GM19239 (cell line): Measurements from ENCODE around the gene FXYD6.

Experiments
- DNase-seq: peaks from one replicate; pipeline ENCODE4 v3.0.0; 2011; ENCODE audit warnings: low spot score; ENCODE audit not compliant: insufficient read length
- FAIRE-seq: peaks from 2 replicates; lab custom pipeline; 2011; peaks lifted over from hg19 to GRCh38; lab: Jason Lieb, UNC

Gene FXYD6

DNA sequence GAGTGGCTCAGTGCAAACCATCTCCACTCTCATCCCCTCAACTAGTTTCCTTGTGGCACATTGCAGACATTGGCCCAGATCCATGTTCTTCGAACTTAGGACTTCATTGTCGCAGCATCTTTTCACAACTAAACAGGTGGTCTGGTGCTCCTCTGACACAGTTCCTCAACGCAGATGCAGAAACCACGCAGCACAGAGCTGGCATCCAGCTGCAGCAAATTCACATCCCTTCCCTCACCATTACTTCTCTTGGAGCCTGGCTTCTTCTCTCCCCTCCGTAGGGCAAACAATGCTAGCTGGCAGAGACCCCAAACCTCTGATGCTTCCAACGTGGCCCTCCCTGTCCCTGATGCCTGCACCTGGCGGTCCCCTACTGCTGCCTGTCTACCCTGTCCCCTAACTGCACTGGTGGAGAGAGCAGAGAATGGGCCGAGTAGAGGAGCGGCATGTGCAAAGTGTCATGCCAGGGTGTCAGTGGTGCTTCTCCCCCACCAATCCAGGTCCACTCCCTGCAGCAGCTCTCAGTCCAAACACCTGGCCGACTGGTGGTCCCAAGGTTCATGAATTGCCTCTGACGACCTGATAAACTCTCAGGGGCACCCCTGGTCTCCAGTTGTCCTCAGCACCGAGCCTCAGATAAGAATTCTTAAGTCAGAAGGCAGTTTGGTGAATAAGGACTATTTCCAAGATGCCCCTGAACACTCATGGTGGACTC lies 34.6 kb upstream of the FXYD6 start:
- DNase-seq (no peak), FAIRE-seq (no peak)

DNA sequence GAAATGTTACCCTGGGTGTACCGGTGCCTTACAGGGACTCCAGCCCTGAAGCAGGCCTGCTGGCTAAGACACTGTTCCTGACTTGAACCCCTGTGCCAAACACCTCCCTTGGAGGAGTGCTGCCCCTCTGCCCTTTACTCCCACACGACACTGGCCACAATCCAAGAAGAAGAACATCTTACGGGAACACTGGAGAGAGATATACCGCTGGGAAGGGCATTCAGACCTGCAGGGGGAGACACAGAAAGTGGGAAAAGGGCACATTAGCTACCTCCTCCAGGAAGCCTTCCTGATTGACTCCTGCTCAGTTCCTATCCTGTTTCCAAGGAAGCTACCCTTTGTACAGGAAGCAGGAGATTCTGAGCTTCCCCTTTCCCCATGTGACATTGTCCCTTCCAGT lies 34.1 kb upstream of the FXYD6 start:
- no peak for DNase-seq
- no peak for FAIRE-seq

DNA sequence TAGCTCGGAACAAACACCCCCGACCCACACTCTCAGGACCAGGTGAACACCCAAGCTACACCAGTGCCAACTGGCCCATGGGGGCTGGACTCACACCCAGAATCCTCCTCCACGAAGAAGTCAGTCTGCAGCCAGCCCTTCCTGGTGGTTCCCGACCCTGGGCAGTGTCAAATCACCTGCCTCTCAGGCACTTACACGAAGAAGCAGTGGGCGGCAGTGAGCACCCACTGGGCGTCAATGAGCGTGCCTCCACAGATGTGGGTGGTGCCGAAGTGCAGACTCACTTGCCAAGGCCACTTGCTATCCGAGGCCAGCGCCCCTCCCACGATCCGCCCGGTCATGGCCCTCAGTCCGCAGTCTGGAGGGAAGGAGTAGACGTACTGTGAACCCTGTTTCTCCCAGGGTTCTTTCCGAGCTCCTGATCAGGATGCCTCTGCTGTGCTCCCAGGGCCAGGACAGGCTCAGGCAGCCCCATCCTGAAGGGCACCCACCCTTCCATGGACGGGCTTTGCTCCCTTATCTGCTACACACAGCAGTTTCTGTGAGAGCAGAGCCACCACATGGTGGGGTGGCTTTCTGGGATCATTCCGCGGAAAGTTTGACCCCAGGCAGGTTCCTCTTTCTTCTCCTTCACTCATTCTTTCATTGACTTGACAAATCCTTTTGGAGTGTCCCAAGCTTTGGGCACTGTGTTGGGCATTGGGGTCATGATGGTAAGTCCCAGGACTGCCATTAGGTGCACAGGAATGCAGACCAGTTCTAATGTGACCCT lies 33.3 kb upstream of the FXYD6 start:
- FAIRE-seq (no peak), DNase-seq (no peak)

DNA sequence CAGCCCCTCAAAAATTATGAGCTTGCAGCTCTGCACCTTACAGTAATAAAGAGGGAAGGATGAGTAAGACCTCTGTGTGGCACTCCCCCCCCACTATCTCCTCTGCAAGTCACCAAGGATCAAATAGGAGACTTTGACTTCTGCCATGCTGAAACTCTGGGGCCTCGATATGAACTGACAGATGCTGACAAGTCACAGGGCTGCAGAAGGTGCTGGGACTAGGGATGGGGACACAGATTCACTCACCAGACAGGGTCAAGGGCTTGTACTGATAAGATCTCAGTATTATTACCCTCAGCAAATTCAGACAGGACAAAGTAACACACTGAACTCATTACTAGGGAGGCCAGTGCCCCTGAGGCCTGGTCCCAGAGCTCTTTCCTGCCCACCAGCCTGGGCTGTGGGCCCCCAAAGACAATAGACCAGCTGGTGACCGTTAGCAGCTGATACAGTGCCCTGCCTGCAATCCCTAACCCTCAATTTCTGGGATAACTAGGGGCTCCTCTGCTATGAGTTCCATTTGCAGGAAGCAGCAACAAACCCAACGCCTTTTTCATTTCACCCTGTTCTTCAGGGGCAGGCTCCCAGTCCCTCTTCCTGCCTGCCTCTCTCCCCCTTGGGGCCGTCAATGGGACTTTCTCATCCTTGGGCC lies 32.6 kb upstream of the FXYD6 start:
- FAIRE-seq, result no peak
- DNase-seq, result no peak

DNA sequence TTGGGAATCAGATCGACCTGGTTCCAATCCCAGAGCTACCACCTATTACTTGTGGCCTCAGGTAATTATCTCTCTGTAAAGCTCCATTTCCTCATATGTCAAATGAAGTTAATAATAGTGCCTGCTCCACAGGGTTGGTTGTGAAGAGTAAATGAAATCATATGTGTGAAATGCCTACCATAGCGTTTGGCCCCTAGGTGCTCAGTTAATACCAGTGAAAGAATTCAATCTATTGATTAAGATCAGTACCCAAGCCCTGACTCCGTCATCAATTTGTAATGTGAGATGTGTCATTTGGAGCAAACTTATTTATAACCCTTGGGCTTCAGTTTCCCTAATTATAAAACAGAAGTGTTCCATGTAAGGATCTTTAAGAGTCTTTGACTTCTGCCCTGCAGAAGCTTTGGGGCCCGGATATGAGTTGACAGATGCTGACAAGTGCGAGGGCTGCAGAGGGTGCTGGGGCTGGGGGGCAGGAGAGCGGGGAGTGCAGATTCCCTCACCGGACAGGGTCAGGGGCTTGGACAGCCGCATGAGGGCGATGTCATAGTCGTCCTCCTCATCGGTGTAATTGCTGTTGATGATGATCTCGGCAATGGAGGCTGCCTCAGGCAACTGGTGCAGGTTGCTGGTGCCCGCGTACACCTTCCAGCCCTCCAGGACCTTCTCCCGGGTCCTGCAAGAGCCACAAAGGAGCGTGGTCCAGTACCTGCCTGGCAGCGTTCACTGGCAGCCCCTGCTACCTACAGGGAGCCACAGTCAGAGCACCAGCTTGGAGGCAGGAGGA lies 31.8 kb upstream of the FXYD6 start:
- FAIRE-seq (no peak), DNase-seq (no peak)

DNA sequence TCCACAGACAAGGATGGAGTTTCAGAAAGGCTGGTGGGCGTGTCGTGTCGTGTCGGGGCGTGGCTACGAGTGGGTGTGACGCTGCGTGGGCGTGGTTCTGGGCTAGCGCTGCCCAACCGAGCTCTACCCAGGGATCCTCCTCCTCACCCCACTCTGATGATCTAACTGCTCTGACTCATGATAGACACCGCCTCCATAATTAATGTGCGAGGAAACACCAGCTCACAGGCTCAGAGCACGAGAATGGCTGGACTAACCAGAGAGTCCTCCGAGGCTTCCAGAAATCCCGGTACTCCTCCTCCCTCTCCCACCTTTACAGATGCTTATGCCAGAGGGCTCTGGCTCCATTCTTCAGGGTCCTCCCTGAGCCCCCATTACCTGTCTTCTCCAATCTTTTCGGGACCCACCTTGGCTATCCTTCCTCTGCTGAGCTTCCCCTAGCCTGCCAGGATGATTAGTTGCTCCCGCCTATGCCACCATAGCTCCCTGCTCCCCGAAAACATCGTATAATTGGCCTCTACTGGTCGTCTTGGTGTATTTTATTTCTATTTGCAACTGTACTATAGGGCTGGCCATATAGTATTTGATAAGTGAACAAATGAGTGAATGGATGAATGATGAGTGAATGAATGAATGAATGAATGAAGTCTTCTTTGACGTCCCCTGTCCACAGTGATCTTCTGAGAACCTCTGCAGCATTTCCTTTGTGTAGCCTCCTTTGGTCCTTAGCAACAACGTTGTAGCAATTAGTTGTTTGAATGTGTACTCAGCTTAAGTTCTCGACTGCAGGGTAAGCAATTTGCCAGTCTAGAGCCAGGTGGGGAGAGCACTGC lies 31.0 kb upstream of the FXYD6 start:
- FAIRE-seq, result peak; percentile 35
- DNase-seq, result no peak

GRCh38 chr11:117906710-117907109 lies 30.3 kb upstream of the FXYD6 start:
- FAIRE-seq (no peak), DNase-seq (no peak)

- DNase-seq (no peak), FAIRE-seq (no peak)
These were observed 29.7 kb upstream of the FXYD6 start for GRCh38 chr11:117906126-117906525.

DNA sequence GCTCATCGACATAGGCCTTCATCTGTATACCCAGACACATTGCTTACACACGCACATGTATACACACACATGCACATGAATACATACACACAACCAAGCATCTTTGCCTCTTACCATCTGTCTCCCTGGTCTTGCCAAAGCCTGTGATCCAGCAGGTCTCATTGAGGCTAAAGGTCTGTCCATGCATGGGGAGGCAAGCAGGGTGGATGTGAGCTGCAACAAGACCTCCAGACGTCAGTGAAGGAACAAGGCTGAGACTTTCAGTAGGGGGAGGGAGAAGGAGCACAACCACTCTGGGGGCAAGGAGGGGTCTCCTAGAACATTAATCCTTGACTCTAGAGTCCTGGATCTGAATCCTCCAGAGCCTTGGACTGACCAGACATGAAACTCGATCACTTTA lies 29.1 kb upstream of the FXYD6 start:
- FAIRE-seq (no peak), DNase-seq (no peak)

- no peak for FAIRE-seq
These were observed 27.3 kb upstream of the FXYD6 start for GRCh38 chr11:117903505-117904382.

GRCh38 chr11:117902001-117902845 lies 25.8 kb upstream of the FXYD6 start:
- DNase-seq, result no peak
- no peak for FAIRE-seq

More at GRCh38 chr11:117903505-117904382, 27.3 kb upstream of the FXYD6 start:
- no peak for DNase-seq

DNA sequence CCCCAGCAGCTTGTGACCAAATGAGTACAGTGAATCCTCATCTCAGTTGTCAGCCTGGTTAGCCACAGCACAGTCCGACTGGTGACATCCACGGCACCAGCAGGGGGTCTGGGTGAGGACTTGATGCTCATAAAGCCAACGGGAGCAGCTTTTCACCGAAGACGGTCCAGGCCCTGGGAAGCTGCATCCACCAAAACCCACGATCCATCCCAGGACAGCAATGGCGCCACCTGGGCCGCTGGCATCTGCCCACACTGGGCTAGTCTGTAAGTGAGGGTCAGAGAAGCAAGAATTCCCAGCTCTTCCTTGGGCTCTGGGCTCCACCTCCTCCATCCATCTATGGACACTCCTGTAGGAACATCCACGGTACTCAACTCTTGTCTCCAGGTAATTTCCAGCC lies 25.1 kb upstream of the FXYD6 start:
- FAIRE-seq, result no peak
- DNase-seq, result no peak

- DNase-seq (no peak), FAIRE-seq (no peak)
These were observed 24.4 kb upstream of the FXYD6 start for GRCh38 chr11:117900720-117901440.

DNA sequence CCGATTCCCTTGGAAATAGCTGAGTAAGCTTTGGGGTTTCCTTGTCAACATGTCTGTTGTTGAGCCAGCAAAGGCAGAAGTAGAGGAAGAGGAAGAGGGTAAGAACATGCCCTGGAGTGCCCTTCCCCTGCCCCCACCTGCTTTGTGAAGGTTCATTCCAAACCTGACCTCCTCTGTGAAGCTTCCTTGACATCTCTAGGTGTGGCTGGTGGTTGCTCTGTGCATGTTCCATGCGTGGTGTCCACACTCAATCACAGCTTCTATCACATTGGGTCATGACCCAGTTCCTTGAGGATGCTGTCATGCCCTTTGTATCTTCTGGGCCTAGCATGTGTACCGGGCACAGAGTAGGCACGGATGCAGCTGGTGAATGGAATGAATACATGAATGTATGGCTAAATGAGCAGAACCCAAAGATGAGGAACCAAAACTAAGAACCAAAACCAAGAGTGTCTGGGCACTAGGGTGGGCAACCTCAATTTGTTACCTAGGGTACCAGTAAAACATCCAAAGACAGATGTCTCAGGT lies 23.7 kb upstream of the FXYD6 start:
- FAIRE-seq (no peak), DNase-seq (no peak)

DNA sequence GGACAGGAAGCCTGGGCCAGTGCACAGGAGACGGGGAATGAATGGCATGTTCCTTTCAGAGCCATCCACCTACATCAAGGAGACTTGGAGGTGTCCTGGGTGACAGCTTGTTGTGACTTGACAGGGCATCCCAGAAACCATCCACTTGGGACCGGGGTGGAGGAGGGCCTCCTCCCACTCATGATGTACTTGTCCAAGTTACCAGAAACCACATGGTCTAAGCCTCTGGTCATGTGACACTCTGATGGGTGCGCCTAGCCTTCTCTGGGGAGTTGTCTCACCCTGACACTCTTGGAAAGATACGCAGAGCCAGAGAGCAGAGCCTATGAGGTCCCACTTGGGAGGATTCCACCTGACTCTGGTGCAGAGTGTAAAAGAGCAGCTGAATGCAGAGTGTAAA lies 21.6 kb upstream of the FXYD6 start:
- DNase-seq (no peak), FAIRE-seq (no peak)

DNA sequence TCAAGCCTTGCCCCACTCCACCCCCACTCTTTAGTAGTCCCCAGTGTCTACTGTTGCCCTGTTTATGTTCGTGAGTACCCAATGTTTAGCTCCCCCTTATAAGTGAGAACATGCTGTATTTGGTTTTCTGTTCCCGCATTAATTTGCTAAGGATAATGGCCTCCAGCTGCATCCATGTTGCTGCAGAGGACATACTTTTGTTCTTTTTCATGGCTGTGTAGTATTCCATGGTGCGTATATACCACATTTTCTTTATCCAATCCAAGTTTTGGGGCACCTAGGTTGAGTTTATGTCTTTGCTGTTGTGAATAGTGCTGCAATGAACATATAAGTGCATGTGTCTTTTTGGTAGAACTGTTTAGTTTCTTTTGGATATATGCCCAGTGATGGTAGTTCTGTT lies 16.2 kb upstream of the FXYD6 start:
- DNase-seq, result no peak
- no peak for FAIRE-seq

DNA sequence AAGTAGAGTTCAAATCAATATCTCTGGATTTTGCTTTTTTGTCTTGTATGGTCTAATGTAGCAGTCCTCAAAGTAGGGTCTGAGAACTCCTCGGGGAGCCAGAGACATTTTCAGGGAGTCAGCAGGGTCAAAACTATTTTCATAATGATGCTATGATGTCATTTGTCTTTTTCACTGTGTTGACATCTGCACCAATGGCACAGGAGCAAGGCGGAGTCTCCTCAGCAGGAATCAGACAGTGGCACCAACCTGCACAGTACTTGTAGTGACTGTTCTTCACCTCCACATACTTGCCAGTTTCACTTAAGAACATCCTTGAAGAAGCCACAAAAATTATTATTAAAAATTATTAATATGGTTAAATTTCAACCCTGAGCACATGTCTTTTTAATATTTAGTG lies 14.9 kb upstream of the FXYD6 start:
- FAIRE-seq (no peak), DNase-seq (no peak)
